ENCODE data around the gene SKP1.

- no peak for TF ChIP-seq SIN3A (IDR thresholded peaks at IDR 0.05; ENCODE audit: borderline replicate concordance, insufficient read depth, low read length)
- TF ChIP-seq REST (IDR thresholded peaks at IDR 0.05; ENCODE audit: insufficient read depth in 1 of 2, low read depth in 2 of 2, low read length in 2 of 2) = no peak
- no peak for TF ChIP-seq POLR2AphosphoS5 (IDR thresholded peaks at IDR 0.05; ENCODE audit: low read depth, low read length)
Measured at GRCh38 chr5:134209477-134210245, 32.9 kb upstream of the SKP1 start.

Data from PFSK-1 (cell line).